SU-DHL-6 (cell line): ENCODE data around the gene CYP21A2.
"Not testable (repeated sequence)": the region's sequence is repeated elsewhere in the genome, so short reads cannot be mapped to it uniquely, and the experiment has no call there.

Experiments
- H2AFZ ChIP-seq: fragments of 200-600 bp; sonication (generic); 2 replicates; pipeline ENCODE4 v1.6.1; 2014; ENCODE audit warnings: low read depth, mild to moderate bottlenecking, moderate library complexity, mixed read lengths, antibody characterized with exemption, low read length; ENCODE audit not compliant: severe bottlenecking
- H3F3A ChIP-seq: fragments of 200-600 bp; shearing (Covaris generic); 2 replicates; pipeline ENCODE4 v1.6.0; 2016; ENCODE audit warnings: antibody characterized with exemption, mild to moderate bottlenecking; ENCODE audit not compliant: insufficient read depth
- H3K27ac ChIP-seq: fragments of 200-600 bp; sonication (generic); 2 replicates; pipeline ENCODE4 v1.5.1; 2016; ENCODE audit warnings: low read depth, mild to moderate bottlenecking, low read length, moderate library complexity, mixed read lengths
- H3K27me3 ChIP-seq: fragments of 200-600 bp; sonication (generic), shearing (Covaris generic); 2 replicates; pipeline ENCODE4 v1.6.0; 2014; ENCODE audit warnings: mild to moderate bottlenecking, low read length
- H3K36me3 ChIP-seq: fragments of 200-600 bp; sonication (generic); 2 replicates; pipeline ENCODE4 v1.6.1; 2014; ENCODE audit warnings: mild to moderate bottlenecking, low read length, mixed read lengths
- H3K4me2 ChIP-seq: fragments of 300-600, 200-600 bp; shearing (Covaris generic), sonication (generic); 2 replicates; pipeline ENCODE4 v1.6.0; 2014; ENCODE audit warnings: low read length, low read depth, mild to moderate bottlenecking; ENCODE audit not compliant: poor library complexity, severe bottlenecking
- H3K4me3 ChIP-seq: fragments of 200-600 bp; sonication (generic); 2 replicates; pipeline ENCODE4 v1.5.1; 2014; ENCODE audit warnings: antibody characterized with exemption, low read length, mild to moderate bottlenecking, mixed read lengths; ENCODE audit not compliant: insufficient read depth, poor library complexity, severe bottlenecking
- H3K79me2 ChIP-seq: fragments of 200-600 bp; sonication (generic); 2 replicates; pipeline ENCODE4 v1.6.1; 2014; ENCODE audit warnings: mild to moderate bottlenecking, low read length, moderate library complexity; ENCODE audit not compliant: insufficient read depth
- H3K9ac ChIP-seq: fragments of 200-600 bp; sonication (generic); 2 replicates; pipeline ENCODE4 v1.7.0; 2014; ENCODE audit warnings: mild to moderate bottlenecking, low read length
- H3K9me2 ChIP-seq: fragments of 200-600 bp; sonication (generic); replicated peaks from 2 replicates; pipeline ENCODE4 v1.6.1; 2014; ENCODE audit warnings: low read length; ENCODE audit not compliant: insufficient read depth
- H3K9me3 ChIP-seq: fragments of 200-600 bp; sonication (generic); 2 replicates; pipeline ENCODE4 v1.6.1; 2014; ENCODE audit warnings: low read length, mixed read lengths; ENCODE audit not compliant: insufficient read depth
- H4K20me1 ChIP-seq: fragments of 200-600 bp; sonication (generic); 2 replicates; pipeline ENCODE4 v1.6.1; 2014; ENCODE audit warnings: low read depth, mild to moderate bottlenecking, antibody characterized with exemption, low read length, moderate library complexity, mixed read lengths
- EZH2phosphoT487 ChIP-seq: fragments of 200-600 bp; sonication (generic), shearing (Covaris generic); conservative IDR thresholded peaks from 2 replicates; pipeline ENCODE4 v1.6.1; 2018; ENCODE audit warnings: mild to moderate bottlenecking, antibody characterized with exemption, low read length, moderate library complexity, mixed read lengths
- TF ChIP-seq, protein P1 (sequence below): fragments of 200-600 bp; sonication (generic); IDR thresholded peaks from one replicate; pipeline ENCODE4 v1.5.1; 2017; ENCODE audit warnings: antibody characterized with exemption, mild to moderate bottlenecking, low read length, moderate library complexity; ENCODE audit not compliant: insufficient read depth, poor library complexity, severe bottlenecking

Gene CYP21A2

DNA sequence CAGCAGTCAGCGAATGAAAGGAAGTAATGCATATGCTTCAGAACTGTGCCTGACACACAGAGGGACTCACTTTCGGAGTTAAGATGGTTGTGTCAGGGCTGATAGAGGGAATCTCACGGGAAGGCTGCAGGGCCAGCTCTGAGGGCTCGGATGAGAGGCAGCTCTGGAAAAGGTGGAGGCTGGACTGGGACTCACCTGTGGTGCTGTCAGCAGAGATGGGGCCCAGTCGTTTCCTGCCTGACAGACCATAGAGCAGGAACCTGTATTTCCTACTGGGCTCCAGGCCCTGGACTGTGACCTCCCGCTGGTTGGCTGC, 9.3 kb downstream of the CYP21A2 start:
- H3K9me3 ChIP-seq = no peaks in the 10 kb centered on the region
- no peaks in the 10 kb centered on the region for H3K27me3 ChIP-seq
- no peak overlapping the region for H2AFZ ChIP-seq
- no peak overlapping the region for H3K27ac ChIP-seq
- H3F3A ChIP-seq = no peaks in the 10 kb centered on the region
- H3K4me3 ChIP-seq = no peak overlapping the region
- H3K79me2 ChIP-seq = no peaks in the 10 kb centered on the region
- H3K36me3 ChIP-seq = no peaks in the 10 kb centered on the region
- TF ChIP-seq, protein P1, sequence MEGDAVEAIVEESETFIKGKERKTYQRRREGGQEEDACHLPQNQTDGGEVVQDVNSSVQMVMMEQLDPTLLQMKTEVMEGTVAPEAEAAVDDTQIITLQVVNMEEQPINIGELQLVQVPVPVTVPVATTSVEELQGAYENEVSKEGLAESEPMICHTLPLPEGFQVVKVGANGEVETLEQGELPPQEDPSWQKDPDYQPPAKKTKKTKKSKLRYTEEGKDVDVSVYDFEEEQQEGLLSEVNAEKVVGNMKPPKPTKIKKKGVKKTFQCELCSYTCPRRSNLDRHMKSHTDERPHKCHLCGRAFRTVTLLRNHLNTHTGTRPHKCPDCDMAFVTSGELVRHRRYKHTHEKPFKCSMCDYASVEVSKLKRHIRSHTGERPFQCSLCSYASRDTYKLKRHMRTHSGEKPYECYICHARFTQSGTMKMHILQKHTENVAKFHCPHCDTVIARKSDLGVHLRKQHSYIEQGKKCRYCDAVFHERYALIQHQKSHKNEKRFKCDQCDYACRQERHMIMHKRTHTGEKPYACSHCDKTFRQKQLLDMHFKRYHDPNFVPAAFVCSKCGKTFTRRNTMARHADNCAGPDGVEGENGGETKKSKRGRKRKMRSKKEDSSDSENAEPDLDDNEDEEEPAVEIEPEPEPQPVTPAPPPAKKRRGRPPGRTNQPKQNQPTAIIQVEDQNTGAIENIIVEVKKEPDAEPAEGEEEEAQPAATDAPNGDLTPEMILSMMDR = no peak
- TF ChIP-seq EZH2phosphoT487 = no peak
- H3K4me2 ChIP-seq = no peak overlapping the region
- no peak overlapping the region for H3K9ac ChIP-seq
- H3K9me2 ChIP-seq = no peaks in the 10 kb centered on the region
- H4K20me1 ChIP-seq = no peaks in the 10 kb centered on the region

DNA sequence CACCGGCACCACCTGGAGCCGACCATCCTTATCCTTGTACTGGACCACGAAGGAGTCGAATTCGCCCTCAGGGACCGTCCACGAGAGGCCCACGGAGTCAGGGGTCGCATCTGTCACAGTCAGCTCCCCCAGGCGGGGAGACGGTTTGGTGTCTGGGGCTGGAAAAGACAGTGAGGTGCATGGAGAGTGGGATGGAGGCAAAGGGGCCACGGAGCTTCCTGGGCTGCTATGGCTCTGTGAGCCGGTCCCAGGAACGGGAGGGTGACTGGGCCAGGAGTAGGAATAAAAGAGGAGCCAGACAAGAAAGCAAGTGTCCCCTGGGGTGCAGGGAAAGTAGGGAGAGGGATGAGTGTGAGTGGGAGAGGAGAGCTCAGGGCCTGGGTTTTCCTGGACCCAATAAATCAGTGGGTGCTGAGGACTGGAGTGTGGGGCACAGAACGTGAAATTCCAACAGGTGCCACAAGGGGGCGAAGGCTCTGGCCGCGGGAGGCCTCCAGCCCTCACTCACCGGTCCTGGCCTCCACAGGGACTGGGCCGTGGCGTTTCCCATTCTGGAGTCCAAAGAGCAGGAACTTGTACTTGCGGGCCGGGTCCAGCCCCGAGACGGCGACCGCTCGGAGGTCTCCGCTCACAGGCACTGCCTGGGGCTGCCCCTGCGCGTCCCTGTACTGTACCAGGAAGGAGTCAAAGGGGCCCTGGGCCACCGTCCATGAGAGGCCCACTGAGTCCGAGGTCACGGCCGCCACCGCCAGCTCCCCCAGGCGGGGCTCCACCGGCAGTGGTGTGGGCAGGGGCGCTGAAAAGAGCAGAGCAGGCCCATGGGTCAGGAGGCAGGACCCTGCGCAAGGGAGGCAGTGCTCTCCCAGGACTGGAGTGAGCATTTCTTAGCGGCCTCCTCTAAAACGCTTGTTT, 9.9 kb downstream of the CYP21A2 start:
- TF ChIP-seq, protein P1 = peak; percentile 88
- no peak for TF ChIP-seq EZH2phosphoT487
- no peak overlapping the region for H3K9ac ChIP-seq
- no peak overlapping the region for H2AFZ ChIP-seq
- H3K4me3 ChIP-seq = no peak overlapping the region
- no peak overlapping the region for H3K4me2 ChIP-seq
- no peaks in the 10 kb centered on the region for H4K20me1 ChIP-seq
- no peak overlapping the region for H3K27ac ChIP-seq
- no peaks in the 10 kb centered on the region for H3F3A ChIP-seq
- H3K27me3 ChIP-seq = no peaks in the 10 kb centered on the region
- no peaks in the 10 kb centered on the region for H3K9me2 ChIP-seq
- H3K79me2 ChIP-seq = no peaks in the 10 kb centered on the region
- H3K9me3 ChIP-seq = no peaks in the 10 kb centered on the region
- H3K36me3 ChIP-seq = no peaks in the 10 kb centered on the region

DNA sequence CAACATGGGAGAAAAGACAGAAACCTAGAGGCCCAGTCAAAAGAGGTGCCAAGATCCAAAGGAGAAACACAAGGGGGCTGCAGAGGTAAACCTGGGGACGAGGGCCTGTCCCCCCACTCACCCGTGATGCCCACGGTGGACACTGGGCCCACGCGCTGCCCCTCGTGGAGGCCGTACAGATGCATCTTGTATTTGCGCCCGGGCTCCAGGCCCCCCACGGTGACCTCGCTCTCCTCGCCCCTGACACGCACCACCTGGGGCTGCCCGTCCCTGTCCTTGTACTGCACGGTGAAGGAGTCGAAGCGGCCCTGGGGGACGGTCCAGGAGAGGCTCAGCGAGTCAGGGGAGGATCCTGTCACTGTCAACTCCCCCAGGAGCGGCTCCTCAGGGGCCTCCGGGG, 10.9 kb downstream of the CYP21A2 start:
- not testable (repeated sequence) for H3K9me2 ChIP-seq, H3K79me2 ChIP-seq, H2AFZ ChIP-seq, H3F3A ChIP-seq, H4K20me1 ChIP-seq, H3K36me3 ChIP-seq, H3K4me3 ChIP-seq, H3K9ac ChIP-seq, H3K4me2 ChIP-seq, H3K27me3 ChIP-seq, H3K27ac ChIP-seq, H3K9me3 ChIP-seq

DNA sequence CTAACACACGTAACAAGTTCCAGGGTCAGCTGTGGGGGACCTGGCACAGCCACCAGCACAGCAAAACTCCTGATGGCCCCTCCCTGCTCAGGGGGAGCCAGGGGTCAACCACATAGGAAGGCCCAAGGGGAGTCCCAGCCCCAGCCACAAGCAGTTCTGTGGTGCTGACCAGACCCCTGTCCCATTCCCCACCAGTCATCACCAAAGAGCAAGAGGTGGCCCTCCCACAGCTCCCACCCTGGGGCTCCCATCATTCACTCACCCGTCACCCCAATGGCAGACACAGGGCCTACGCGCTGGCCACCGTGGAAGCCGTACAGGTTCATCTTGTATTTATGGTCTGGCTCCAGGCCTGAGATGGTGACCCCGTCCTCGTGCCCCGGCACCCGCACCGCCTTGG, 11.5 kb downstream of the CYP21A2 start:
- H3K9ac ChIP-seq, H3K9me2 ChIP-seq, H3K27me3 ChIP-seq, H3F3A ChIP-seq, H3K27ac ChIP-seq, H2AFZ ChIP-seq, H3K36me3 ChIP-seq, H3K4me3 ChIP-seq, H4K20me1 ChIP-seq, H3K79me2 ChIP-seq, H3K9me3 ChIP-seq, H3K4me2 ChIP-seq: not testable (repeated sequence)
